MM.1S (cell line): ENCODE data around the gene NFATC4.
"Not testable (repeated sequence)": the region's sequence is repeated elsewhere in the genome, so short reads cannot be mapped to it uniquely, and the experiment has no call there.

ENCODE experiments used
- DNase-seq: peaks from one replicate; pipeline ENCODE4 v3.0.0-alpha.2; 2015
- H2AFZ ChIP-seq: fragments of 300-600 bp; sonication (generic); 2 replicates; pipeline ENCODE4 v1.6.0; 2016; ENCODE audit warnings: antibody characterized with exemption, low read length
- H3F3A ChIP-seq: fragments of 300-600 bp; sonication (generic); 2 replicates; pipeline ENCODE4 v1.6.1; 2016; ENCODE audit warnings: mild to moderate bottlenecking, antibody characterized with exemption, low read length, moderate library complexity, mixed read lengths; ENCODE audit not compliant: insufficient read depth
- H3K27ac ChIP-seq: fragments of 300-600 bp; sonication (generic); 2 replicates; pipeline ENCODE4 v1.5.1; 2016; ENCODE audit warnings: mild to moderate bottlenecking, low read length
- H3K27me3 ChIP-seq: fragments of 300-600 bp; sonication (generic); replicated peaks from 2 replicates; pipeline ENCODE4 v1.6.0; 2016; ENCODE audit warnings: low read length; ENCODE audit not compliant: insufficient read depth
- H3K36me3 ChIP-seq: fragments of 300-600 bp; sonication (generic); replicated peaks from 2 replicates; pipeline ENCODE4 v1.6.1; 2016; ENCODE audit warnings: mild to moderate bottlenecking, low read length, mixed read lengths; ENCODE audit not compliant: insufficient read depth
- H3K4me1 ChIP-seq: fragments of 300-600 bp; sonication (generic); 2 replicates; pipeline ENCODE4 v1.6.1; 2016; ENCODE audit warnings: low read length, mixed read lengths
- H3K4me2 ChIP-seq: fragments of 300-600 bp; sonication (generic); 2 replicates; pipeline ENCODE4 v1.6.0; 2016; ENCODE audit warnings: low read depth, low read length
- H3K4me3 ChIP-seq: fragments of 300-600 bp; sonication (generic); 2 replicates; pipeline ENCODE4 v1.5.1; 2016; ENCODE audit warnings: low read length, mixed read lengths
- H3K79me2 ChIP-seq: fragments of 300-600 bp; sonication (generic); 2 replicates; pipeline ENCODE4 v1.6.1; 2016; ENCODE audit warnings: mixed run types, low read length, mixed read lengths
- H3K9ac ChIP-seq: fragments of 300-600 bp; sonication (generic); 2 replicates; pipeline ENCODE4 v1.6.1; 2016; ENCODE audit warnings: low read length, mixed read lengths
- H3K9me2 ChIP-seq: fragments of 300-600 bp; sonication (generic); replicated peaks from 2 replicates; pipeline ENCODE4 v1.6.1; 2016; ENCODE audit warnings: mild to moderate bottlenecking, low read length, mixed read lengths; ENCODE audit not compliant: insufficient read depth
- H3K9me3 ChIP-seq: fragments of 300-600 bp; sonication (generic); replicated peaks from 2 replicates; pipeline ENCODE4 v1.6.1; 2016; ENCODE audit warnings: mild to moderate bottlenecking, low read length, mixed read lengths; ENCODE audit not compliant: insufficient read depth
- H4K20me1 ChIP-seq: fragments of 300-600 bp; sonication (generic); 2 replicates; pipeline ENCODE4 v1.6.1; 2016; ENCODE audit warnings: mild to moderate bottlenecking, low read length, moderate library complexity, mixed read lengths; ENCODE audit not compliant: insufficient read depth
- EZH2 ChIP-seq: fragments of 300-600 bp; sonication (generic); optimal IDR thresholded peaks from 2 replicates; pipeline ENCODE3; 2017; ENCODE audit warnings: low read depth, mild to moderate bottlenecking, antibody characterized with exemption, low read length, mixed read lengths
- EZH2phosphoT487 ChIP-seq: fragments of 300-600 bp; sonication (generic); IDR thresholded peaks from 2 replicates; pipeline ENCODE4 v1.6.1; 2018; ENCODE audit warnings: antibody characterized with exemption, low read length
- TF ChIP-seq, protein P1 (sequence below): fragments of 300-600 bp; sonication (generic); IDR thresholded peaks from 2 replicates; pipeline ENCODE4 v1.5.1; 2016; ENCODE audit warnings: antibody characterized with exemption, low read length, mixed read lengths

The NFATC4 gene

DNA sequence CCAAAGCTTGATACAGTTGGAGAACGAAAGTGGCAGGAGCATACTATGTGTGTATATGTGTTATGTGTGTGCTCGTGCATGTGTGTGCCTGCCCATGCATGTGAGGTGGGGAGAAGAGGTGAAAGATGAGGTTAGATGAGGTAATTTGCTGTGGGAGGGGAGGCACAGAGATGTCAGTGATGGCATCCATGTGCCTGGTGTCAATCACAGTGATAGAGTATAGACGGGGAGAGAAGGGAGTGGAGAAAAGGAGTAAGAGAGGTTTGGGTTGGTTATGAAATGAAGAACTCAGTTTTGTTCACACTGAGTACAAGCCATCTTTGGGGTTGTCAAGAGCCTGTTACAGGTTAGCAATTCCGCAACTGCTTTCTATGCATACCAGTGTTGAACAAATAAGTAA lies 16.2 kb downstream of the NFATC4 start:
- no peaks in the 10 kb centered on the region for H3K36me3 ChIP-seq
- H3K9me3 ChIP-seq, result no peaks in the 10 kb centered on the region
- no peak for TF ChIP-seq EZH2phosphoT487
- TF ChIP-seq, protein P1, sequence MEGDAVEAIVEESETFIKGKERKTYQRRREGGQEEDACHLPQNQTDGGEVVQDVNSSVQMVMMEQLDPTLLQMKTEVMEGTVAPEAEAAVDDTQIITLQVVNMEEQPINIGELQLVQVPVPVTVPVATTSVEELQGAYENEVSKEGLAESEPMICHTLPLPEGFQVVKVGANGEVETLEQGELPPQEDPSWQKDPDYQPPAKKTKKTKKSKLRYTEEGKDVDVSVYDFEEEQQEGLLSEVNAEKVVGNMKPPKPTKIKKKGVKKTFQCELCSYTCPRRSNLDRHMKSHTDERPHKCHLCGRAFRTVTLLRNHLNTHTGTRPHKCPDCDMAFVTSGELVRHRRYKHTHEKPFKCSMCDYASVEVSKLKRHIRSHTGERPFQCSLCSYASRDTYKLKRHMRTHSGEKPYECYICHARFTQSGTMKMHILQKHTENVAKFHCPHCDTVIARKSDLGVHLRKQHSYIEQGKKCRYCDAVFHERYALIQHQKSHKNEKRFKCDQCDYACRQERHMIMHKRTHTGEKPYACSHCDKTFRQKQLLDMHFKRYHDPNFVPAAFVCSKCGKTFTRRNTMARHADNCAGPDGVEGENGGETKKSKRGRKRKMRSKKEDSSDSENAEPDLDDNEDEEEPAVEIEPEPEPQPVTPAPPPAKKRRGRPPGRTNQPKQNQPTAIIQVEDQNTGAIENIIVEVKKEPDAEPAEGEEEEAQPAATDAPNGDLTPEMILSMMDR, result no peak
- TF ChIP-seq EZH2, result no peak
- no peak for DNase-seq
- no peak overlapping the region for H3K4me2 ChIP-seq
- no peaks in the 10 kb centered on the region for H4K20me1 ChIP-seq
- H3K27ac ChIP-seq, result no peak overlapping the region
- no peaks in the 10 kb centered on the region for H3K4me1 ChIP-seq
- H3F3A ChIP-seq, result no peaks in the 10 kb centered on the region
- no peak overlapping the region for H3K9ac ChIP-seq
- no peak overlapping the region for H3K4me3 ChIP-seq
- no peak overlapping the region for H2AFZ ChIP-seq
- no peaks in the 10 kb centered on the region for H3K27me3 ChIP-seq
- H3K79me2 ChIP-seq, result no peaks in the 10 kb centered on the region
- no peaks in the 10 kb centered on the region for H3K9me2 ChIP-seq

DNA sequence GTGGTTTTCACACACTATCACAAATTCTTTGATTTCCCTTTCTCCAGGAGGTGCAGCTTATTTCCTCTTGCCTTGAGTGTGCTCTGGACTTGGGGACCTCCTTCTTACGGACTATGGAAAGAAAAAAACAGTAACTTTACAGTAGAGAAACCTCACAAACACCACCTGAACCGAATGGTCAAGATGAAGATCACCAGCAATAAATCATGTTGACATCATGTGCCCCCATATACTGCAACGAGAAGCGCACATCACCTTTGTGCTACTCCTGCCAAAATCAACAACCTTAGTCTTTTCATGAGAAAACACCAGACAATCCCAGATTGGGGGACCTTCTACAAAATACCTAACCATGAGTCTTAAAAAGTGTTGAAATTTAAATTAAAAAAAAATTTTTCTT lies 17.5 kb downstream of the NFATC4 start:
- H3K4me2 ChIP-seq, result no peak overlapping the region
- H3K9me3 ChIP-seq, result no peaks in the 10 kb centered on the region
- DNase-seq, result no peak
- H3K27me3 ChIP-seq, result no peaks in the 10 kb centered on the region
- H3K9me2 ChIP-seq, result no peaks in the 10 kb centered on the region
- H4K20me1 ChIP-seq, result no peaks in the 10 kb centered on the region
- TF ChIP-seq EZH2phosphoT487, result no peak
- no peak for TF ChIP-seq EZH2
- TF ChIP-seq, protein P1, result no peak
- no peak overlapping the region for H3K9ac ChIP-seq
- no peak overlapping the region for H3K4me3 ChIP-seq
- H3K36me3 ChIP-seq, result no peaks in the 10 kb centered on the region
- H3K79me2 ChIP-seq, result no peaks in the 10 kb centered on the region
- H3F3A ChIP-seq, result no peaks in the 10 kb centered on the region
- no peak overlapping the region for H2AFZ ChIP-seq
- no peaks in the 10 kb centered on the region for H3K4me1 ChIP-seq
- no peak overlapping the region for H3K27ac ChIP-seq

GRCh38 chr14:24387009-24387345 lies 19.0 kb downstream of the NFATC4 start:
- H3K4me3 ChIP-seq, result no peak overlapping the region
- TF ChIP-seq EZH2 (no peak), EZH2phosphoT487 (no peak)
- TF ChIP-seq, protein P1, result no peak
- H2AFZ ChIP-seq, result no peak overlapping the region
- no peak for DNase-seq
- H3K4me1 ChIP-seq, result no peaks in the 10 kb centered on the region
- no peaks in the 10 kb centered on the region for H3K9me2 ChIP-seq
- H3F3A ChIP-seq, result no peaks in the 10 kb centered on the region
- H3K9me3 ChIP-seq, result no peaks in the 10 kb centered on the region
- no peak overlapping the region for H3K9ac ChIP-seq
- no peaks in the 10 kb centered on the region for H4K20me1 ChIP-seq
- no peaks in the 10 kb centered on the region for H3K79me2 ChIP-seq
- no peaks in the 10 kb centered on the region for H3K27me3 ChIP-seq
- H3K4me2 ChIP-seq, result no peak overlapping the region
- no peaks in the 10 kb centered on the region for H3K36me3 ChIP-seq
- H3K27ac ChIP-seq, result no peak overlapping the region

DNA sequence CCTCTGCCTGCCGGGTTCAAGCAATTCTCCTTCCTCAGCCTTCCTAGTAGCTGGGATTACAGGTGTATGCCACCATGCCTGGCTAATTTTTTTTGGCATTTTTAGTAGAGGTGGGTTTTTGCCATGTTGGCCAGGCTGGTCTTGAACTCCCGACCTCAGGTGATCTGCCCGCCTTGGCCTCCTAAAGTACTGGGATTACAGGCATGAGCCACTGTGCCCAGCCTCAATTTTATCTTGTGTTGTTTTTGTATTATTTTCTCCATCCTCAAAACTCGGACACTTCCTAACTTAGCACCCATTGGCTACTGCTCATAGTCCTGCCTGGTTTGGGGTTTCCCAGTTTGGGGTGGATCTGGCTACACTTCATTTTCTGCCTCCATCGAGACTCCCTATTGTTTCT lies 19.6 kb downstream of the NFATC4 start:
- H3K4me3 ChIP-seq, H3K4me1 ChIP-seq, H3K9me3 ChIP-seq, H4K20me1 ChIP-seq, H2AFZ ChIP-seq, H3K27ac ChIP-seq, H3K79me2 ChIP-seq, H3K4me2 ChIP-seq, H3K36me3 ChIP-seq, H3F3A ChIP-seq, H3K27me3 ChIP-seq, H3K9ac ChIP-seq, DNase-seq, H3K9me2 ChIP-seq: not testable (repeated sequence)
